ENCODE data around the gene SAFB.

The SAFB gene

DNA sequence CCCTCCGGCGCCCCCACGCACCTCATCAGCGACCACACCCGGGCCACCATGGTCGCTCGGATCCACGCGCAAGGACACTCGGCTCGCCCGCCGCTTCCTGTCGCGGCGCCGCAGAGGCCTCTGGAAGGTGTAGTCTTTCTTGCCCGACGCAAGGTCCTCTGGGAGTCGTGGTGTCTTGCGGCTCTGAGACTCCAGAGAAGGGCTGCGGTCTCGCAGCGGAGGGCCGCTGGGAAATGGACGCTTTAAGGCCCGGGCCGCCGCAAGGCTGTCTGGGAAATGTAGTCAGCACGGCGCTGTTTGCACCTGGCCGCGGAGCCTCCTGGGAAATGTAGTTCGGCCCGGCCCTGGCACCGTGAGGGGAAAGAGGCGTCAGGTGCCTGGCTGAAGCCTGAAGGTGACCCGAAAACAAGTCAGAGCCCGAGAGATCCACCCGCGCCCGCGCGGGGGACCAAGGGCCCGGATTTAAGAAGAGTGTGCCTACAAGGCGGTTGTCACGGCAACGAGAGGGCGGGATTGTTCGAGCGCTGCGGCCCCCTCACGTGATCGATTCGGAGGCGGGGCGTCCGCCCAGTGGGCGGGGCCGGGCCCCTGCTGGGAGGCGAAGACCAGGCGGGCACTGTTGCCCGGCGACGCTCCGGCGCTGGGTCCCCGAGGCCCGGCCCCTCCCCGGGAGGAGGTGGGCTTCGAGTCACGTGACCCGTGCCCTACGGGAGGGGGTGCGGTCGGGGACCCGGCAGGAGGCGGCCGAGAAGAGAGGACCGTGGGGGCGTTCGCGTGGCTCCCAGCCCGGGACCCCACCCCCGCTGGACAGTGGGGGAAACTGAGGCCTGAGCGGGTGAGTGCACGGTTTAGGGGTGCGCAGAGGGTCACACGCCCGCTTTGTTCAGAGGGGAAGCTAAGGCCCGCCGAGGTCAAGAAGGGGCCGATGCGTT lies 57.8 kb downstream of the SAFB start, which contains the start of the genes HSD11B1L and MICOS13:
TSS of gene HSD11B1L (plus strand) at position 591 of the 932 bp plus-strand sequence. CDS start 3,806 bp downstream, outside the sequence.
TSS of gene MICOS13 (minus strand) at position 80 of the 932 bp plus-strand sequence. CDS start at position 50, 30 bp downstream.
- in situ Hi-C loops (cut with MboI; ENCODE audit: low sequenced_read_pairs, unreplicated experiment) = no loop called here
- peak; percentile 97 for DNase-seq (ENCODE audit: low spot score)
- no peak for TF ChIP-seq CTCF (IDR thresholded peaks at IDR 0.05; ENCODE audit: borderline replicate concordance, control extremely low read depth, extremely low read depth, insufficient read depth, missing control alignments)

DNA sequence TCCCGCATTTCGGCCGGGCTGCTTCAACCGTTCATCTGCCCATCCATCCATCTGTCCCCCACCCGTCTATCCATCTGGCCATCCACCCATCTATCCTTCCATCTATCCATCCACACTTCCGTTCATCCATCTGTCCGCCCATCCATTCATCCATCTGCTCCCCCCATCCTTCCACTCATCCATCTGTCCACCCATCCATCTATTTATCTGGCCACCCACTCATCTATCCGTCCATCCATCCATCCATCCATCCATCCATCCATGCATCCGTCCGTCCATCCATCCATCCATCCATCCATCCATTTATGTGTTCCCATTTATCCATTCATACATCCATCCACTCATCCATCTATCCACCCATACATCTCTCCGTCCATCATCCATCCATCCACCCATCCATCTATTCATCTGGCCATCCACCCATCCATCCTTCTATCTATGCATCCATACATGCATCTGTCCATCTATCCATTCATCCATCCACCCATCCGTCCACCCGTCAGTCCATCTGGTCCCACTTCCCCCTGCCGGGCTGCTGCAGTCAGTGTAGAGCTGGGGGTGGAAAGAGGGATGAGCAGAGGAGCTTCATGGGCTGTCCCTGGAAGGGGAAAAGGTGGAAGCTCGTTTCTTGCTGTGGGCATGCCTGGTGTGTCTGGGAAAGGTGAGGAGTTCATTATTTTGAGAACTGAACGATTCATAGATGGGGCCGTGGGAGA lies 58.7 kb downstream of the SAFB start:
- in situ Hi-C loops (cut with MboI; ENCODE audit: low sequenced_read_pairs, unreplicated experiment) = no loop called here
- DNase-seq (ENCODE audit: low spot score) = no peak
- TF ChIP-seq CTCF (IDR thresholded peaks at IDR 0.05; ENCODE audit: borderline replicate concordance, control extremely low read depth, extremely low read depth, insufficient read depth, missing control alignments) = no peak

GRCh38 chr19:5682107-5682482 lies 59.2 kb downstream of the SAFB start:
- no peak for TF ChIP-seq CTCF (IDR thresholded peaks at IDR 0.05; ENCODE audit: borderline replicate concordance, control extremely low read depth, extremely low read depth, insufficient read depth, missing control alignments)
- DNase-seq (ENCODE audit: low spot score) = no peak
- in situ Hi-C loops (cut with MboI; ENCODE audit: low sequenced_read_pairs, unreplicated experiment) = no loop called here

- no peak for DNase-seq (ENCODE audit: low spot score)
- in situ Hi-C loops (cut with MboI; ENCODE audit: low sequenced_read_pairs, unreplicated experiment) = no loop called here
- no peak for TF ChIP-seq CTCF (IDR thresholded peaks at IDR 0.05; ENCODE audit: borderline replicate concordance, control extremely low read depth, extremely low read depth, insufficient read depth, missing control alignments)
Observed at GRCh38 chr19:5683177-5683886, 60.4 kb downstream of the SAFB start.

- no peak for TF ChIP-seq CTCF (IDR thresholded peaks at IDR 0.05; ENCODE audit: borderline replicate concordance, control extremely low read depth, extremely low read depth, insufficient read depth, missing control alignments)
- DNase-seq (ENCODE audit: low spot score) = no peak
- in situ Hi-C loops (cut with MboI; ENCODE audit: low sequenced_read_pairs, unreplicated experiment) = no loop called here
Observed at GRCh38 chr19:5684694-5685430, 62.0 kb downstream of the SAFB start.

GRCh38 chr19:5686326-5686646 lies 63.4 kb downstream of the SAFB start:
- in situ Hi-C loops (cut with MboI; ENCODE audit: low sequenced_read_pairs, unreplicated experiment) = no loop called here
- no peak for DNase-seq (ENCODE audit: low spot score)
- TF ChIP-seq CTCF (IDR thresholded peaks at IDR 0.05; ENCODE audit: borderline replicate concordance, control extremely low read depth, extremely low read depth, insufficient read depth, missing control alignments) = no peak
